ENCODE data around the gene ACTN2. TPM values are rescaled to one million over a fixed set of nuclear protein-coding genes. Genes with fewer than 3 reads are reported as not detected.

Gene ACTN2
- total RNA-seq, 2 donors from 2014 or later = 1,411 to 1,679 TPM

DNA sequence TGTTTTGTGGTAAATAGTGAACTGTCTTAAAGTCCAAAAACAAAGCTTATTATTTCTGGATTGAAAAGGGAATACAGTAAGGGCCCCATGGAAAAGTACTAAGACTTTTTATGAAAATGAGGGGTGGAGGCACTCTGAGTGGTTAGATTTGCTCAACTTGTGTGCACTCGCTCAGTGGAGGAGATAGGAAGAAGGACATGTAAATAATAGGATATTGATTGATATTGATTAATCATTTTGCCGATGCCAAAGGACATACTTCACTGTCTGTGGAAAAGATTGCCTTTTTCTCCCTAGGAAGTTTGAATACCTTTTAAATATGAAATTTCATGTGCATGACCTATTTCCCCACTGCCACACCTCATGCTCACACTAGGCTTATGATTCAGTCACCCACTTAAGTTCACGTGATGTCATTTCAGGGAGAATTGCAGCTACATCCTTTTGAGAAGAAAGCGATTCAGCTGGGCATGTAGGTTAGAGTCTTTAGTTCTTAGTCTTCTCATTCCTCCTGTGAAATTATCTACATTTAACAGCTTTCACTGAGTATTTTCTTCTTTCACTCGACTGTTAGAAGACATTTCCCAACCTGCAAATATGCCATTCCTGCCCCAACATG lies 113.8 kb downstream of the ACTN2 start:
- ATAC-seq = no peak
- DNase-seq = no peak
- intact Hi-C loops (cut with DNase I) = no loop called here

DNA sequence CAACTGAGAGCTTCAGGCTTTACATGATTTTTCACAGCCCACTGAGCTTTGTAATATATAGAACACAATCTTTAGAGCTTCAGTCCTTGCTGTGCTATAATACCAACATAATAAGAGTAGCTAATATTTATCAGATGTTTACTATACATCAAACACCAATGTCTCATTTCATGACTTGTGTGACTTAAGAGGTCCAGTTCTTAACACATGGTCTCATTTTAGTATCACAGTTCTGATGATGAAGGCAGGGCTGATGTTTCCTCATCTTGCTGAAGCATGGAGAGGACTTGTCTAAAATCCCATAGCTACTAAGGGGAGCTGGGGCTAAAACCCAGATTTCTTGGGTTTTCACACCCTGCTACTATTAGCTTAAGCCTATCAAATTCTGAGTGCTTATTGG lies 114.3 kb downstream of the ACTN2 start:
- ATAC-seq (no peak), DNase-seq (no peak)
- intact Hi-C loops (cut with DNase I) = no loop called here

DNA sequence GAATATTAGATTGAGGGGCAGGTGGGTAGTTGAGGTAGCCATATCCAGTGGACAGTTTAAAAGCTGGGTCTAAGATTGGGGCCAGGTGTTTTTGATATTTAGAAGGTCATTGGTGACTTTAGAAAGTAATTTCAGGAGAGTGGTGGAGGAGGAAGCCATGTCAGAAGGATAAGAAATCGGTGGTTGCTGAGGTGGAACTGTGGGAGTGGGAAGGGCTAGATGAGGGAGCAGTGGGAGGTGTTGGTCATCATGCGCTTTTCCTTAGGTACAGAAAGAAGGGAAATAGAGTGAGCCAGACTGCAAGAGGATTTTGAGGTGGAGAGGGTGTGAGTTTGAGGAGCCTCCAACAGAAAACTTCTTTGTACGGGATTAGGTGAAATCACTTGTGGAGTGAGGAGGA lies 116.0 kb downstream of the ACTN2 start:
- DNase-seq (no peak), ATAC-seq (no peak)
- intact Hi-C loops (cut with DNase I) = no loop called here

DNA sequence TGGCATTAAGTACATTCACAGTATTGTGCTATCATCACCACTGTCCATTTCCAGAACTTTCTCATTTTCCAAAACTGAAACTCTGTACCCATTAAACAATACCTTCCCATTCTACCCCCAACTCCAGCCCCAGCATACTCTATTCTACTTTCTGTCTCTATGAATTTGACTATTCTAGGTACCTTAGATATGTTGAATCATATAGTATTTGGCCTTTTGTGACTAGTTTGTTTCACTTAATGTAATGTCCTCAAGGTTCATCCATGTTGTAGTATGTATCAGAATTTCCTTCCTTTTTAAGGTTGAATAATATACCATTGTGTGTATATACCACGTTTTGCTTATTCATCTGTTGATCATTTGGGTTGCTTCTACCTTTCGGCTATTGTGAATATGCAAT lies 120.3 kb downstream of the ACTN2 start:
- ATAC-seq (no peak), DNase-seq (no peak)
- intact Hi-C loops (cut with DNase I) = no loop called here

DNA sequence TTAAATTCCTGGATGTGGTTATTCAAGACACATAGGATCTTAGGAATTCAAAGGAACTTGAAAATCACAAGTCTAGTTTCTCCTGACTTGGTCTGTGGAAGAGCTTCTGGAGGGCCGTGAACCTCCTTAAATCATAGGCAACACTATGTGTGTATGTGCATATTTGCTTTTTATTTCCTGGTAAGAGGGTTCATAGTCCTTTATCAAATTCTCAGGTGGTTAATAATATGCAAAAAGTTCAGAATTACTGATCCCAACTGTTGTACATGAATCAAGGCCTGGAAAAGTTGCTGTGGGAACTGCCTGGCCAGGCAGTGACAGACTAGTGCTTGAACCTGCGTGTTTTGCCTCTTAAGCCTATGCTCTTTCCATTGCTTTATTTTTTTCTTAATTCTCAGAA lies 121.7 kb downstream of the ACTN2 start:
- no peak for ATAC-seq
- DNase-seq = no peak
- intact Hi-C loops (cut with DNase I) = no loop called here

DNA sequence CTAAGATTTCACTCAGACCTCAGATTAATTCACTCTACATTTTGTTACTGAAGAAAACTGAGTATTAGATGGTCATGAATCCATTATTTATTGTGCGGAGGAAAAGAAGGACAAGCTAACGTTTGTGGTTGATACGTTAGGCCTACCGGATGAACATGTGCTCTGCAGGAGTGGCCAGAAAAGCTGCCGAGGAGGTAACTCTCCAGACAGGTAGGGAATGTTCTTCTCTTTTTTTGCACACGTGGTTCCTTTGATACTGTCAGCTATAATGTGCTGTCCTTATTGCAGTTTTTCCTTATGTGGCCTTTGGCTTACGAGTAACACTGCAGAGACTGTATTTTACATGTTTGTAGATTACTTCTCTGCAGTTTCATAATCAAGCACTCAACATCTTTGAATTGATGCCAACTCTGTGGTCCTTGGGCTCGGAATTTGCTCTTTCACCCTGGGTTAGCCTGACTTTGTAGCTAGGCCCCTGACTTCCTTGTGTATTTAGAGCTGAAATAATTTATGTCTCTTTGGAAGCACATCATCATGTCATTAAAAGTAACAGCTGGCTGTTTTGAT lies 122.3 kb downstream of the ACTN2 start:
- DNase-seq (no peak), ATAC-seq (no peak)
- intact Hi-C loops (cut with DNase I) = no loop called here

DNA sequence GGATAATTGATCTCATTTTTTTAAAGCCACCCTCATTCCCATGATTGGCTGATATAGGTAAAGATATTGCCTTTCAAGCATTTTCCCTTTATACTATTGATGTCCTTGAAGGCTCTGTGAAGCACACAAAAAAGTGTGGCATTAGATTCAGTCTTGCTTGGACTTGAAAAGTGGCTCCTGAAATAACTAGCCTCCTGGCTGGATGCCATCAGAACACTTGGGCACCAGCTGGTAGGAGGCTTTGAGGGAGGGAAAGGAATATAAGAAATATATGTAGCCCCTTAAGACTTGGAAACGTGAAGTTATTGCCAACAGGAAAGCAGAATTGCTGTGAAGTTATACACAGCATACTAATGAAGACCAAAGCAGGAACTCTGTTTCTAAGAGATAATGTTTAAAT lies 122.8 kb downstream of the ACTN2 start:
- DNase-seq = no peak
- ATAC-seq = no peak
- intact Hi-C loops (cut with DNase I) = no loop called here

DNA sequence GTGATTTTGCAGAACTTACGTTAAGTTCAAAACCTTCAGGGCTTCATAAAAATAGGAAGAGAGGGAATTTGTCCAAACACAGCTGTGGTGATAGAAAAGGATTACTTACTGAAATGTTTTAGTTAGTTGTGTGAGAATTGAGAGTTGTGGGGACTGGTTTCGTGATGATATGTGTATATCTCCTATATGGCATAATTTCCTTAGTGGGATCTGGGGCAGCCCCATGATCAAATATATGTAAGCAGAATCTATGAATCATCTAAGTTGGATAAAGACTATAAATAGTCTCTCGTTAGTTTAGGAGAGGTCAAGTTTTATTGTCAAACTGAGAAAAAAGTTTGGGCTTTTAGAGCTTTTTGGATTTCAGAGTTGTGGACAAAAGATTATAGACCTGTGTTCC lies 123.7 kb downstream of the ACTN2 start:
- no peak for ATAC-seq
- intact Hi-C loops (cut with DNase I) = no loop called here
- no peak for DNase-seq

DNA sequence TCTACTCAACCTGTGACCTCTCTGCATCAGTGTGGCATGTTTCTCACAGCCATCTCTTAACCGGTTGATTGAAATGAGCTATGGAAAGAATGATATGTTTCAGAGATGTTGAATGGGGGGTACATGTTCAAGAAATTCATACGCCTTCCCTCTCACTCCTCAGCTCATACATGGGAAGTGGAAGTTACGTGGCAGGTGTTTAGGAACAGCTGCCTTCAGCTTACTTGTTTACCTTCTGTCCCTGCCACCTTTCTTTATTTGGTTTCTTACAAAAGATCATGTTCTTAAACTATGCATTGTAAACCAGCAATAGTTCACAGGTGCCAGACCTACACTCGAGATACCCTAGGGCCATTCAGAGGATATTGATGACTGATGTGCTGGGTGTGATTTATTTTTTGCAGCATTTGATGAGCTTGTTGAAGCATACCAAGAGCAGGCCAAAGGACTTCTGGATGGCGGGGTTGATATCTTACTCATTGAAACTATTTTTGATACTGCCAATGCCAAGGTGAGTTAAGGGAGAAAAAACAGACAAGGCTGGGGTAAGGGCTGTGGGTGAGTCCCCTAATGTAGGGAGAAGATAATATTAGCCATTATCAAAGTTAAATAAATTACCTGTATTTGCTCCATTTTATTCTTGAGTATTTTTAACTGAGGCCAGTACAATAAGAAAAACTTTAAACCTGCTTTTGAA lies 126.2 kb downstream of the ACTN2 start:
- DNase-seq (no peak), ATAC-seq (no peak)
- intact Hi-C loops (cut with DNase I) = no loop called here

Other genes starting within 250 kb of the ACTN2 start
- gene LGALS8, start 162.5 kb upstream of the ACTN2 start, total RNA-seq = 10 to 100 TPM; 57.8 to 74.9 TPM
- gene HEATR1, start 82.0 kb upstream of the ACTN2 start, total RNA-seq = 10 to 100 TPM; 13.0 to 17.1 TPM
- 10 to 100 TPM; 33.4 to 44.7 TPM for gene MTR, start 108.8 kb downstream of the ACTN2 start, total RNA-seq

Measured in left cardiac atrium (tissue), 4 donors.